HL-60 (cell line): ENCODE data around the gene FBXO3.

ENCODE experiments used
- DNase-seq, 2 experiments: peaks; one replicate each; pipeline ENCODE4 v3.0.0-alpha.2; 2010 to 2020; ENCODE audit warnings: low read depth in 1 of 2, low spot score in 1 of 2
- H3K27ac ChIP-seq: fragments of 250-450 bp; sonication (Bioruptor Pico); replicated peaks from 2 replicates; pipeline ENCODE4 v1.5.1; 2020; ENCODE audit warnings: mild to moderate bottlenecking, moderate library complexity
- H3K27me3 ChIP-seq: fragments of 250-450 bp; sonication (Bioruptor Pico); 2 replicates; pipeline ENCODE4 v1.5.1; 2021; ENCODE audit warnings: mild to moderate bottlenecking, moderate library complexity; ENCODE audit not compliant: insufficient read depth, poor library complexity, severe bottlenecking
- H3K4me3 ChIP-seq: replicated peaks from 2 replicates; pipeline ENCODE4 v1.5.1; 2011; ENCODE audit warnings: mild to moderate bottlenecking, control low read depth, low read length; ENCODE audit not compliant: insufficient read depth
- GABPA ChIP-seq: IDR thresholded peaks from 2 replicates; pipeline ENCODE4 v1.6.1; 2012; ENCODE audit warnings: low read depth
- POLR2AphosphoS5 ChIP-seq: IDR thresholded peaks from 2 replicates; pipeline ENCODE4 v1.6.1; 2012; ENCODE audit warnings: low read depth
- SPI1 ChIP-seq: IDR thresholded peaks from 2 replicates; pipeline ENCODE4 v1.6.1; 2012; ENCODE audit warnings: low read depth, mild to moderate bottlenecking, borderline replicate concordance
- TF ChIP-seq, protein P1 (sequence below): IDR thresholded peaks from 2 replicates; pipeline ENCODE4 v1.6.1; 2012; ENCODE audit warnings: low read depth; ENCODE audit not compliant: insufficient replicate concordance
- TF ChIP-seq, protein P2 (sequence below): IDR thresholded peaks from one replicate; pipeline ENCODE4 v1.5.1; 2011; ENCODE audit warnings: low read length, control low read depth, inconsistent platforms; ENCODE audit not compliant: insufficient read depth

FBXO3 gene

DNA sequence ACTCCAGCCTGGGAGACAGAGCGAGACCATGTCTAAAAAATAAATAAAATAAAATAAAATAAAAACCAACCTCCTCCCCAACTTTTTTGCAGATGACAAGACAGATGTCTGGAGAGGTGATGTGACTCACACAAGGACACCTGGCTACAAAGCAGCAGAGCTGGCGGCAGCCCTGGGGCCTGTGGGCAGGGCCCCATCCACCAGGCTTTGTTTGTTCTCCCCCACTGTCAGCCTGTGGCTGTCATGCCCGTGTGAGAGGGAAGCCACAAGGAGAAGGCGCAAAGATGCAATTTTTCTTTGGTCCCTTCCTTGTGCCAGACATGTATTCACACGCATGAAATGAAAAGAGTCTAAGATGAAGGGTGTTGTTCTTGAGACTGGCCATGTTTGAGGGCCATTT lies 54.7 kb downstream of the FBXO3 start:
- H3K27me3 ChIP-seq: no peaks in the 10 kb centered on the region
- H3K4me3 ChIP-seq: no peak overlapping the region
- TF ChIP-seq, protein P1, sequence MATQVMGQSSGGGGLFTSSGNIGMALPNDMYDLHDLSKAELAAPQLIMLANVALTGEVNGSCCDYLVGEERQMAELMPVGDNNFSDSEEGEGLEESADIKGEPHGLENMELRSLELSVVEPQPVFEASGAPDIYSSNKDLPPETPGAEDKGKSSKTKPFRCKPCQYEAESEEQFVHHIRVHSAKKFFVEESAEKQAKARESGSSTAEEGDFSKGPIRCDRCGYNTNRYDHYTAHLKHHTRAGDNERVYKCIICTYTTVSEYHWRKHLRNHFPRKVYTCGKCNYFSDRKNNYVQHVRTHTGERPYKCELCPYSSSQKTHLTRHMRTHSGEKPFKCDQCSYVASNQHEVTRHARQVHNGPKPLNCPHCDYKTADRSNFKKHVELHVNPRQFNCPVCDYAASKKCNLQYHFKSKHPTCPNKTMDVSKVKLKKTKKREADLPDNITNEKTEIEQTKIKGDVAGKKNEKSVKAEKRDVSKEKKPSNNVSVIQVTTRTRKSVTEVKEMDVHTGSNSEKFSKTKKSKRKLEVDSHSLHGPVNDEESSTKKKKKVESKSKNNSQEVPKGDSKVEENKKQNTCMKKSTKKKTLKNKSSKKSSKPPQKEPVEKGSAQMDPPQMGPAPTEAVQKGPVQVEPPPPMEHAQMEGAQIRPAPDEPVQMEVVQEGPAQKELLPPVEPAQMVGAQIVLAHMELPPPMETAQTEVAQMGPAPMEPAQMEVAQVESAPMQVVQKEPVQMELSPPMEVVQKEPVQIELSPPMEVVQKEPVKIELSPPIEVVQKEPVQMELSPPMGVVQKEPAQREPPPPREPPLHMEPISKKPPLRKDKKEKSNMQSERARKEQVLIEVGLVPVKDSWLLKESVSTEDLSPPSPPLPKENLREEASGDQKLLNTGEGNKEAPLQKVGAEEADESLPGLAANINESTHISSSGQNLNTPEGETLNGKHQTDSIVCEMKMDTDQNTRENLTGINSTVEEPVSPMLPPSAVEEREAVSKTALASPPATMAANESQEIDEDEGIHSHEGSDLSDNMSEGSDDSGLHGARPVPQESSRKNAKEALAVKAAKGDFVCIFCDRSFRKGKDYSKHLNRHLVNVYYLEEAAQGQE: no peak
- TF ChIP-seq, protein P2, sequence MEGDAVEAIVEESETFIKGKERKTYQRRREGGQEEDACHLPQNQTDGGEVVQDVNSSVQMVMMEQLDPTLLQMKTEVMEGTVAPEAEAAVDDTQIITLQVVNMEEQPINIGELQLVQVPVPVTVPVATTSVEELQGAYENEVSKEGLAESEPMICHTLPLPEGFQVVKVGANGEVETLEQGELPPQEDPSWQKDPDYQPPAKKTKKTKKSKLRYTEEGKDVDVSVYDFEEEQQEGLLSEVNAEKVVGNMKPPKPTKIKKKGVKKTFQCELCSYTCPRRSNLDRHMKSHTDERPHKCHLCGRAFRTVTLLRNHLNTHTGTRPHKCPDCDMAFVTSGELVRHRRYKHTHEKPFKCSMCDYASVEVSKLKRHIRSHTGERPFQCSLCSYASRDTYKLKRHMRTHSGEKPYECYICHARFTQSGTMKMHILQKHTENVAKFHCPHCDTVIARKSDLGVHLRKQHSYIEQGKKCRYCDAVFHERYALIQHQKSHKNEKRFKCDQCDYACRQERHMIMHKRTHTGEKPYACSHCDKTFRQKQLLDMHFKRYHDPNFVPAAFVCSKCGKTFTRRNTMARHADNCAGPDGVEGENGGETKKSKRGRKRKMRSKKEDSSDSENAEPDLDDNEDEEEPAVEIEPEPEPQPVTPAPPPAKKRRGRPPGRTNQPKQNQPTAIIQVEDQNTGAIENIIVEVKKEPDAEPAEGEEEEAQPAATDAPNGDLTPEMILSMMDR: no peak
- no peak for TF ChIP-seq SPI1
- no peak for TF ChIP-seq GABPA
- no peak for TF ChIP-seq POLR2AphosphoS5
- no peak for DNase-seq
- no peak overlapping the region for H3K27ac ChIP-seq

DNA sequence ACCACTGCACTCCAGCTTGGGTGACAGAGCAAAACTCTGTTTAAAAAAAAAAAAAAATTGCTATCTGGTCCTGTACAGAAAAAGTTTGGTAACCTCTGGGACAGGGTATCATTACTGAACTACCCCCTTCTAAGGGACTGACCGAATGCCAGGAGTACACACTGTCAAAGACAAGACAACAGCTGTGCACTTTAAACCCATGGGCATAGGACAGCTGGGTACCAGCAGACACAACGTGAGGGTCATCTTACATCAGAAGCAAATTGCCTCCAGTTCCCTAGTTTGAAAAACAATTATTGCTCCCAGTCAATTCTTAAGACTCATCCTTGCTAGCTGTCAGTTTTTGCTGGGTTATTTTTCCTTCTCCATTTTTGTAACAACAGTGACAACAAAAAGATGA lies 55.9 kb downstream of the FBXO3 start:
- TF ChIP-seq, protein P1: no peak
- TF ChIP-seq POLR2AphosphoS5: no peak
- TF ChIP-seq, protein P2: no peak
- no peak for TF ChIP-seq SPI1
- no peak for TF ChIP-seq GABPA
- no peak overlapping the region for H3K27ac ChIP-seq
- DNase-seq: no peak
- H3K4me3 ChIP-seq: no peak overlapping the region
- no peaks in the 10 kb centered on the region for H3K27me3 ChIP-seq

DNA sequence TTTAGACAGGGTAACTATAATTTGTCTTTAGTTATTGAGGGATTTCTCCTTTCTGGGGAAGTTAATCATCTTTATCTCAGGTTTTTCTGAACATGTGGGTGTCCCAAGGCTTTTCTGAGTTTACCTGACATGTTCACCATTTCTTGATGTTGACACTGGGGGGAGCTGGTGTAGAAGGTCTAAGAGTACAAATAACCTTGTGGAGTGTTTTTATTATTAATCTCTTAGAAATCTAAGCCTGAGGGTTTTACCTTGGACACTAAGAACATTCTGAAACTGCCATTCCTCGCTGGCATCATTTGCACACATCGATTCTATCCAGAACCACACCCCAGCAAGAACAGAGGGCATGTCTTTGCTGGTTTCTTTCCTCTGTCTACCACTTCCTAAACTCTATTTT lies 58.1 kb downstream of the FBXO3 start:
- Histone ChIP-seq H3K4me3 (no peak overlapping the region), H3K27me3 (no peaks in the 10 kb centered on the region), H3K27ac (no peak overlapping the region)
- TF ChIP-seq, protein P1: no peak
- TF ChIP-seq, protein P2: no peak
- DNase-seq: peak in 1 of 2 experiments; percentile 33
